HEK293 (cell line): ENCODE data around the gene GAS7.

Experiments
- CTCF ChIA-PET: fragments of 350-600 bp; formaldehyde crosslinking; extraction: SDS; loops from one replicate; lab custom pipeline; 2021; ENCODE audit warnings: antibody characterized with exemption; lab: Yijun Ruan, JAX
- POLR2A ChIA-PET: fragments of 300-600 bp; formaldehyde crosslinking; extraction: SDS; loops from one replicate; lab custom pipeline; 2020; ENCODE audit warnings: antibody characterized with exemption, inconsistent platforms; lab: Yijun Ruan, JAX
- H3K27ac ChIP-seq: fragments of 200-500 bp; sonication (Bioruptor generic); 2 replicates; pipeline ENCODE4 v1.5.1; 2014; ENCODE audit warnings: low read depth, low read length, control low read depth, inconsistent platforms; ENCODE audit errors: extremely low read depth
- H3K36me3 ChIP-seq, 2 experiments: fragments of 200-500 bp in 1 of 2; sonication (Bioruptor generic) in 1 of 2; 1 replicate in 1 of 2; 2 replicates in 1 of 2; pipeline ENCODE4 v1.5.1; 2014 to 2017; ENCODE audit warnings: inconsistent platforms in 2 of 2, low read length in 2 of 2; ENCODE audit not compliant: control insufficient read depth in 2 of 2, insufficient read depth in 1 of 2
- H3K4me1 ChIP-seq: fragments of 200-500 bp; sonication (Bioruptor generic); 2 replicates; pipeline ENCODE4 v1.5.1; 2014; ENCODE audit warnings: mild to moderate bottlenecking, low read length, inconsistent platforms; ENCODE audit not compliant: control insufficient read depth, insufficient read depth
- H3K4me3 ChIP-seq: 2 replicates; pipeline ENCODE4 v1.5.1; 2011; ENCODE audit warnings: low read depth, mild to moderate bottlenecking, control low read depth, low read length, moderate library complexity
- H3K9me3 ChIP-seq: fragments of 200-500 bp; sonication (Bioruptor generic); 2 replicates; pipeline ENCODE4 v1.5.1; 2014; ENCODE audit warnings: low read depth, low read length, inconsistent platforms; ENCODE audit not compliant: control insufficient read depth, insufficient read depth
- GLIS2 ChIP-seq: fragments of 450-650 bp; formaldehyde crosslinking; IDR thresholded peaks from 2 replicates; pipeline ENCODE4 v1.5.1; 2016; ENCODE audit warnings: missing biosample characterization, missing genetic modification characterization
- OVOL3 ChIP-seq: fragments of 450-650 bp; formaldehyde crosslinking; IDR thresholded peaks from 2 replicates; pipeline ENCODE4 v1.5.1; 2016; ENCODE audit warnings: missing biosample characterization, missing genetic modification characterization
- ZBTB21 ChIP-seq: fragments of 450-650 bp; formaldehyde crosslinking; IDR thresholded peaks from 2 replicates; pipeline ENCODE4 v1.5.1; 2017; ENCODE audit warnings: missing biosample characterization, missing genetic modification characterization
- ZNF146 ChIP-seq: fragments of 450-650 bp; formaldehyde crosslinking; IDR thresholded peaks from 2 replicates; pipeline ENCODE4 v1.5.1; 2016; ENCODE audit warnings: missing biosample characterization, missing genetic modification characterization
- ZNF184 ChIP-seq: fragments of 450-650 bp; IDR thresholded peaks from 2 replicates; pipeline ENCODE4 v1.5.1; 2018; ENCODE audit warnings: missing biosample characterization, mild to moderate bottlenecking, missing genetic modification characterization
- ZNF202 ChIP-seq: fragments of 450-650 bp; formaldehyde crosslinking; IDR thresholded peaks from 2 replicates; pipeline ENCODE4 v1.5.1; 2016; ENCODE audit warnings: missing biosample characterization, missing genetic modification characterization, borderline replicate concordance
- ZNF274 ChIP-seq, 2 experiments: fragments of 200-500 bp in 1 of 2; fragments of 450-650 bp in 1 of 2; sonication (Bioruptor generic) in 1 of 2; formaldehyde crosslinking in 1 of 2; IDR thresholded peaks; 2 replicates each; pipeline versions ENCODE4 v1.5.1 to v1.6.1; 2014 to 2016; ENCODE audit warnings: borderline replicate concordance in 1 of 2, inconsistent platforms in 1 of 2, low read length in 1 of 2, missing biosample characterization in 1 of 2, missing genetic modification characterization in 1 of 2
- ZNF292 ChIP-seq: fragments of 450-650 bp; formaldehyde crosslinking; IDR thresholded peaks from 2 replicates; pipeline ENCODE4 v1.5.1; 2016; ENCODE audit warnings: low read depth, missing biosample characterization, missing genetic modification characterization, borderline replicate concordance
- ZNF571 ChIP-seq: fragments of 450-650 bp; formaldehyde crosslinking; IDR thresholded peaks from 2 replicates; pipeline ENCODE4 v1.5.0; 2017; ENCODE audit warnings: missing biosample characterization, missing genetic modification characterization
- ZNF600 ChIP-seq: fragments of 450-650 bp; formaldehyde crosslinking; IDR thresholded peaks from 2 replicates; pipeline ENCODE4 v1.5.1; 2016; ENCODE audit warnings: missing biosample characterization, missing genetic modification characterization
- ZNF629 ChIP-seq: fragments of 450-650 bp; formaldehyde crosslinking; IDR thresholded peaks from 2 replicates; pipeline ENCODE4 v1.5.1; 2017; ENCODE audit warnings: missing biosample characterization, missing genetic modification characterization
- ZNF837 ChIP-seq: fragments of 450-650 bp; formaldehyde crosslinking; IDR thresholded peaks from 2 replicates; pipeline ENCODE4 v1.5.1; 2016; ENCODE audit warnings: missing biosample characterization, missing genetic modification characterization
- TF ChIP-seq, protein P1 (sequence below): fragments of 450-650 bp; formaldehyde crosslinking; IDR thresholded peaks from 2 replicates; pipeline ENCODE4 v1.5.1; 2016; ENCODE audit warnings: missing biosample characterization, missing genetic modification characterization
- TF ChIP-seq, protein P2 (sequence below): fragments of 450-650 bp; formaldehyde crosslinking; IDR thresholded peaks from 2 replicates; pipeline ENCODE4 v1.5.1; 2017; ENCODE audit warnings: missing biosample characterization, missing genetic modification characterization
- TF ChIP-seq, protein P3 (sequence below): fragments of 450-650 bp; formaldehyde crosslinking; IDR thresholded peaks from 2 replicates; pipeline ENCODE4 v1.5.1; 2016; ENCODE audit warnings: missing biosample characterization, missing genetic modification characterization
- TF ChIP-seq, protein P4 (sequence below): fragments of 450-650 bp; formaldehyde crosslinking; IDR thresholded peaks from 2 replicates; pipeline ENCODE4 v1.5.1; 2017; ENCODE audit warnings: missing biosample characterization, missing genetic modification characterization

GAS7 gene

DNA sequence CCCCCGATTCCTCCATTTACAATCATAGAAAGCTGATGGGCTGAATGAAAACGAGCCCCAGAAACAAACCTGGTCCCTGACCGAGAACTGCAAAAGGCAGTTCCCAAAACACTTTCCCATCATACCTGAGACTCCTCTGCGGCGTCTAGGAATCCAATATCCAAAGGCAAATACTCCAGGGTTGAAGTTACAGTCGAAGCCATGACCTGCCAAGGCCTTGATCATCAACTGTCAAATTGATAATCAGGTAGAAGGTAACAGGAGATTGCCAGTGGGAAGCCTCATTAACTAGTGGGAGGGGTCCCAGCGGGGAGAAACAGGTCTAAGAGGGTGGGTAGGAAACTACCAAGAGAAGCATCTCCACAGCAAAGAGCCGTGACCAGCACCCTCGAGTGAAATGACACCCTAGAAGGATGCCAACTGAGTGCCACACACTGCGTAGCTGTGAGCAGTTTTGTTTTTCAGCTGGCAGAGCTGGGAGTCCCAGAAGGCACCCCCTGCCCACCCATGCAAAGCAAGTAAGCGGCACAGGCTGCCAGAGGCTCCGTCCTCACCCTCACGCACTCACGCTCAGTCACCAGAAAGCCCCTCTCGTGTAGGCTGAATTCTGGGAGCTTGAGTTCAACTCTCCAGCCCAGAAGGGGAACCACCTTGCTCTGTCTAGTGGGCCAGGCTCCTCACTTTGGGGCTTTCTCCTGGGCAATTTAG is 146.1 kb downstream of the GAS7 start:
- CTCF ChIA-PET, result no interaction called here
- POLR2A ChIA-PET, result no interaction called here
- no peaks in the 10 kb centered on the region for H3K36me3 ChIP-seq
- H3K4me1 ChIP-seq, result peaks cover 14% of the 10 kb centered on the region
- no peak overlapping the region for H3K27ac ChIP-seq
- no peaks in the 10 kb centered on the region for H3K9me3 ChIP-seq
- H3K4me3 ChIP-seq, result no peak overlapping the region
- no peak for TF ChIP-seq ZNF292 (tag by site-specific recombination)
- TF ChIP-seq, protein P1, sequence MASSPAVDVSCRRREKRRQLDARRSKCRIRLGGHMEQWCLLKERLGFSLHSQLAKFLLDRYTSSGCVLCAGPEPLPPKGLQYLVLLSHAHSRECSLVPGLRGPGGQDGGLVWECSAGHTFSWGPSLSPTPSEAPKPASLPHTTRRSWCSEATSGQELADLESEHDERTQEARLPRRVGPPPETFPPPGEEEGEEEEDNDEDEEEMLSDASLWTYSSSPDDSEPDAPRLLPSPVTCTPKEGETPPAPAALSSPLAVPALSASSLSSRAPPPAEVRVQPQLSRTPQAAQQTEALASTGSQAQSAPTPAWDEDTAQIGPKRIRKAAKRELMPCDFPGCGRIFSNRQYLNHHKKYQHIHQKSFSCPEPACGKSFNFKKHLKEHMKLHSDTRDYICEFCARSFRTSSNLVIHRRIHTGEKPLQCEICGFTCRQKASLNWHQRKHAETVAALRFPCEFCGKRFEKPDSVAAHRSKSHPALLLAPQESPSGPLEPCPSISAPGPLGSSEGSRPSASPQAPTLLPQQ (tag by site-specific recombination), result no peak
- no peak for TF ChIP-seq GLIS2
- TF ChIP-seq, protein P2, sequence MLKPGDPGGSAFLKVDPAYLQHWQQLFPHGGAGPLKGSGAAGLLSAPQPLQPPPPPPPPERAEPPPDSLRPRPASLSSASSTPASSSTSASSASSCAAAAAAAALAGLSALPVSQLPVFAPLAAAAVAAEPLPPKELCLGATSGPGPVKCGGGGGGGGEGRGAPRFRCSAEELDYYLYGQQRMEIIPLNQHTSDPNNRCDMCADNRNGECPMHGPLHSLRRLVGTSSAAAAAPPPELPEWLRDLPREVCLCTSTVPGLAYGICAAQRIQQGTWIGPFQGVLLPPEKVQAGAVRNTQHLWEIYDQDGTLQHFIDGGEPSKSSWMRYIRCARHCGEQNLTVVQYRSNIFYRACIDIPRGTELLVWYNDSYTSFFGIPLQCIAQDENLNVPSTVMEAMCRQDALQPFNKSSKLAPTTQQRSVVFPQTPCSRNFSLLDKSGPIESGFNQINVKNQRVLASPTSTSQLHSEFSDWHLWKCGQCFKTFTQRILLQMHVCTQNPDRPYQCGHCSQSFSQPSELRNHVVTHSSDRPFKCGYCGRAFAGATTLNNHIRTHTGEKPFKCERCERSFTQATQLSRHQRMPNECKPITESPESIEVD (tag by site-specific recombination), result no peak
- no peak for TF ChIP-seq ZNF146
- TF ChIP-seq ZNF629 (tag by site-specific recombination), result no peak
- no peak for TF ChIP-seq ZNF837 (tag by site-specific recombination)
- TF ChIP-seq, protein P3, sequence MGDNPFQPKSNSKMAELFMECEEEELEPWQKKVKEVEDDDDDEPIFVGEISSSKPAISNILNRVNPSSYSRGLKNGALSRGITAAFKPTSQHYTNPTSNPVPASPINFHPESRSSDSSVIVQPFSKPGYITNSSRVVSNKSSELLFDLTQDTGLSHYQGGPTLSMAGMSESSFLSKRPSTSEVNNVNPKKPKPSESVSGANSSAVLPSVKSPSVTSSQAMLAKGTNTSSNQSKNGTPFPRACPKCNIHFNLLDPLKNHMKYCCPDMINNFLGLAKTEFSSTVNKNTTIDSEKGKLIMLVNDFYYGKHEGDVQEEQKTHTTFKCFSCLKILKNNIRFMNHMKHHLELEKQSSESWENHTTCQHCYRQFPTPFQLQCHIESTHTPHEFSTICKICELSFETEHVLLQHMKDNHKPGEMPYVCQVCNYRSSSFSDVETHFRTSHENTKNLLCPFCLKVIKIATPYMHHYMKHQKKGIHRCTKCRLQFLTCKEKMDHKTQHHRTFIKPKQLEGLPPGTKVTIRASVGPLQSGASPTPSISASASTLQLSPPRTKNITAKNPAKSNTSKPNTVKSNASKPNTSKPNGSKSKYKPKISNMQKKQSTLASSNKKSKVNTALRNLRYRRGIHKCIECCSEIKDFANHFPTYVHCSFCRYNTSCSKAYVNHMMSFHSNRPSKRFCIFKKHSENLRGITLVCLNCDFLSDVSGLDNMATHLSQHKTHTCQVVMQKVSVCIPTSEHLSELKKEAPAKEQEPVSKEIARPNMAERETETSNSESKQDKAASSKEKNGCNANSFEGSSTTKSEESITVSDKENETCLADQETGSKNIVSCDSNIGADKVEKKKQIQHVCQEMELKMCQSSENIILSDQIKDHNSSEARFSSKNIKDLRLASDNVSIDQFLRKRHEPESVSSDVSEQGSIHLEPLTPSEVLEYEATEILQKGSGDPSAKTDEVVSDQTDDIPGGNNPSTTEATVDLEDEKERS, result no peak
- TF ChIP-seq ZNF571 (tag by site-specific recombination), result no peak
- TF ChIP-seq ZNF202, result no peak
- TF ChIP-seq ZNF274 (IDR thresholded peaks at IDR 0.05; ENCODE audit: low read length), result no peak
- TF ChIP-seq ZNF274 (tag by site-specific recombination; IDR thresholded peaks at IDR 0.05; ENCODE audit: borderline replicate concordance), result no peak
- TF ChIP-seq ZNF600 (tag by site-specific recombination), result no peak
- TF ChIP-seq, all 188 proteins: peak for 0

DNA sequence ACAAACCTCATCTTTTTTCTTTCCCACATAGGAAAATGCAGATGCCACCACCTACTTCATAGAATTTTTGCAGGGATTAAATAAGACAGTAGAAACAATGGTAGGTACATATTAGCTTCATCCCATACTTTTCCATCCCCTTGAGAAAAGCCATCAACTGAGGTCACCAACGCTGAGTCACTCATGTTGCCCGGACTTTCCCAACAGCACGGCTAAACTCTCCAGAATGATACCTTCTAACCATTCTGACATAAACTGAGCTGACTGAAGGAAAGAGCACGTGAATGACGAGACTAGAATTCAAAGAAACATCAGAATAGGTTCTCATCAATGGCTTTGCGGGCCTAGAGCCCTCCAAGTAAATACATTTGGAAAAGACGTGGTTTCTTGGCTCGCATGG is 147.3 kb downstream of the GAS7 start:
- Histone ChIP-seq H3K36me3 (no peaks in the 10 kb centered on the region), H3K4me3 (no peak overlapping the region), H3K27ac (no peak overlapping the region), H3K9me3 (no peaks in the 10 kb centered on the region), H3K4me1 (peaks cover 14% of the 10 kb centered on the region)
- TF ChIP-seq ZBTB21 (tag by site-specific recombination) (no peak), OVOL3 (tag by site-specific recombination) (no peak), ZNF184 (peak; percentile 18; the same call in 1 of the 2 replicates)
- TF ChIP-seq, protein P4, sequence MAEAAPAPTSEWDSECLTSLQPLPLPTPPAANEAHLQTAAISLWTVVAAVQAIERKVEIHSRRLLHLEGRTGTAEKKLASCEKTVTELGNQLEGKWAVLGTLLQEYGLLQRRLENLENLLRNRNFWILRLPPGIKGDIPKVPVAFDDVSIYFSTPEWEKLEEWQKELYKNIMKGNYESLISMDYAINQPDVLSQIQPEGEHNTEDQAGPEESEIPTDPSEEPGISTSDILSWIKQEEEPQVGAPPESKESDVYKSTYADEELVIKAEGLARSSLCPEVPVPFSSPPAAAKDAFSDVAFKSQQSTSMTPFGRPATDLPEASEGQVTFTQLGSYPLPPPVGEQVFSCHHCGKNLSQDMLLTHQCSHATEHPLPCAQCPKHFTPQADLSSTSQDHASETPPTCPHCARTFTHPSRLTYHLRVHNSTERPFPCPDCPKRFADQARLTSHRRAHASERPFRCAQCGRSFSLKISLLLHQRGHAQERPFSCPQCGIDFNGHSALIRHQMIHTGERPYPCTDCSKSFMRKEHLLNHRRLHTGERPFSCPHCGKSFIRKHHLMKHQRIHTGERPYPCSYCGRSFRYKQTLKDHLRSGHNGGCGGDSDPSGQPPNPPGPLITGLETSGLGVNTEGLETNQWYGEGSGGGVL (tag by site-specific recombination), result no peak
- POLR2A ChIA-PET, result no interaction called here
- CTCF ChIA-PET, result interaction anchor here (0.7 to 1.1 kb wide), 4 partner anchors 26 to 73 kb away, joined by 3 read pairs; no protein-coding TSS in a partner anchor
